ENCODE data around the gene SERPINA3. TPM values are rescaled to one million over a fixed set of nuclear protein-coding genes. Genes with fewer than 3 reads are reported as not detected.
"Not testable (repeated sequence)": the region's sequence is repeated elsewhere in the genome, so short reads cannot be mapped to it uniquely, and the experiment has no call there.

SERPINA3 gene
- total RNA-seq, 1 donor from 2014 or later: 2.7 TPM

GRCh38 chr14:94575730-94576585 lies 36.2 kb upstream of the SERPINA3 start:
- H3K4me3 ChIP-seq (ENCODE audit: low read depth, low read length): no peak overlapping the region
- DNase-seq (ENCODE audit: low read depth): peak; percentile 88
- peak; percentile 30 for TF ChIP-seq CTCF (conservative IDR thresholded peaks at IDR 0.05; ENCODE audit: low read depth, low read length)

GRCh38 chr14:94577472-94577871 lies 34.7 kb upstream of the SERPINA3 start:
- DNase-seq (ENCODE audit: low read depth): not testable (repeated sequence)

GRCh38 chr14:94578712-94579111 lies 33.5 kb upstream of the SERPINA3 start:
- H3K4me3 ChIP-seq (ENCODE audit: low read depth, low read length): no peak overlapping the region
- DNase-seq (ENCODE audit: low read depth): no peak
- TF ChIP-seq CTCF (conservative IDR thresholded peaks at IDR 0.05; ENCODE audit: low read depth, low read length): no peak

More at GRCh38 chr14:94577472-94577871, 34.7 kb upstream of the SERPINA3 start:
- H3K4me3 ChIP-seq (ENCODE audit: low read depth, low read length): not testable (repeated sequence)

- DNase-seq (ENCODE audit: low read depth): no peak
- TF ChIP-seq CTCF (conservative IDR thresholded peaks at IDR 0.05; ENCODE audit: low read depth, low read length): no peak
- peak within 1 kb of the TSS; percentile 38 for H3K4me3 ChIP-seq (ENCODE audit: low read depth, low read length)
Observed at GRCh38 chr14:94581127-94581999, 30.8 kb upstream of the SERPINA3 start, which contains the start of gene SERPINA5. SERPINA5 (plus strand) TSS chr14:94581426; CDS start chr14:94587363, 5,937 bp downstream.

- no peak overlapping the region for H3K4me3 ChIP-seq (ENCODE audit: low read depth, low read length)
- DNase-seq (ENCODE audit: low read depth): no peak
- no peak for TF ChIP-seq CTCF (conservative IDR thresholded peaks at IDR 0.05; ENCODE audit: low read depth, low read length)
Observed at GRCh38 chr14:94582199-94582750, 29.9 kb upstream of the SERPINA3 start.

GRCh38 chr14:94582851-94583250 lies 29.3 kb upstream of the SERPINA3 start:
- TF ChIP-seq CTCF (conservative IDR thresholded peaks at IDR 0.05; ENCODE audit: low read depth, low read length): no peak
- H3K4me3 ChIP-seq (ENCODE audit: low read depth, low read length): no peak overlapping the region
- no peak for DNase-seq (ENCODE audit: low read depth)

- no peak overlapping the region for H3K4me3 ChIP-seq (ENCODE audit: low read depth, low read length)
- DNase-seq (ENCODE audit: low read depth): no peak
- no peak for TF ChIP-seq CTCF (conservative IDR thresholded peaks at IDR 0.05; ENCODE audit: low read depth, low read length)
Observed at GRCh38 chr14:94583557-94583956, 28.6 kb upstream of the SERPINA3 start.
